Calu3 (cell line): ENCODE results near the gene ATP11A. TPM values are rescaled to one million over a fixed set of nuclear protein-coding genes. Genes with fewer than 3 reads are reported as not detected.

Source experiments
- BruUV-seq: library from RNA; stranded (reverse); fragments of 400-500 nt; replicated peaks from 2 replicates; lab custom pipeline; 2021; lab: Mats Ljungman, UMichigan
- CTCF ChIA-PET: fragments of 300-600 bp; sonication (Branson Sonifier 250); formaldehyde crosslinking; loops from one replicate; lab custom pipeline; 2022; ENCODE audit warnings: antibody characterized with exemption; lab: Charles Lee
- DNase-seq: peaks from one replicate; pipeline ENCODE4 v3.0.0; 2022
- H3K27ac Mint-ChIP-seq: one replicate; pipeline ENCODE4 v1.8.0; 2022; ENCODE audit warnings: mixed read lengths; ENCODE audit not compliant: unreplicated experiment
- H3K27me3 Mint-ChIP-seq: one replicate; pipeline ENCODE4 v1.8.0; 2022; ENCODE audit warnings: mixed read lengths; ENCODE audit not compliant: unreplicated experiment
- H3K36me3 Mint-ChIP-seq: one replicate; pipeline ENCODE4 v1.8.0; 2022; ENCODE audit warnings: mild to moderate bottlenecking, moderate library complexity, mixed read lengths; ENCODE audit not compliant: insufficient read depth, unreplicated experiment
- H3K4me1 Mint-ChIP-seq: one replicate; pipeline ENCODE4 v1.8.0; 2022; ENCODE audit warnings: mild to moderate bottlenecking, low read depth, mixed read lengths; ENCODE audit not compliant: unreplicated experiment
- H3K4me3 Mint-ChIP-seq: one replicate; pipeline ENCODE4 v1.8.0; 2022; ENCODE audit warnings: mild to moderate bottlenecking, low read depth, moderate library complexity, mixed read lengths; ENCODE audit not compliant: unreplicated experiment
- H3K9me3 Mint-ChIP-seq: one replicate; pipeline ENCODE4 v1.8.0; 2022; ENCODE audit warnings: low read depth, mixed read lengths; ENCODE audit not compliant: unreplicated experiment
- intact Hi-C: fragments of 100-400 bp; cut with micrococcal nuclease; formaldehyde crosslinking; loops from one replicate; pipeline ENCODE4 v1.10.0; 2022; ENCODE audit not compliant: unreplicated experiment
- total RNA-seq: library from RNA; stranded (reverse); gene quantifications from 2 replicates; pipeline ENCODE4 v1.2.3, GENCODE V29; 2022
- TF ChIP-seq, protein P1 (sequence below): fragments of 200-600 bp; IDR thresholded peaks from one replicate; pipeline ENCODE4 v1.8.0; 2022; ENCODE audit warnings: antibody characterized with exemption; ENCODE audit not compliant: unreplicated experiment

The ATP11A gene
- total RNA-seq, 1 experiment from 2014 or later, result 115 TPM

DNA sequence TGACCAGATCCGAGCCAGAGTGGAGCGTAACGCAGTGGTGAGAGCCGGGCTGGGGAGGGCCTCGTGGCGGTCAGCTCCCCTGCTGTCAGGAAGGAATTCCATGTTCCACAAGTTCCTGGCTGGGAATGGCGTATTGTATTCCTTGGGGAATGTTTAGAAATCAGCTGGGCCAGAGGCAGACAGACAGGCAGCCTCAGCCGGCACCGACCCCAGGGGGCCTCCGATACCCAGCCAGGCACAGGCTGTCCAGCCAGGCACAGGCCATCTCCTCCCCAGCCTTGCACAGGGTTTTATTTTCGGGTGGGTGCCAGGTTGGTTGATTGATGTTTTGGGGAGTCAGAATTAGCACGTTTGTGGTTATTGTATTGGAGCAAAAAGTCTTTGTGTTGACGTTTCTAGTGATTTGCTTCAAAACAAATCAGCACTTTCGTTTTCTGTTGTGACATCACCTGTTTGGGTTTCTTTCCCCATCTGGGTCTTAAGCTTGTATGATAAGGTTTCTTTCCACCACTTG, 152.6 kb downstream of the ATP11A start:
- no peak for DNase-seq
- intact Hi-C loops, result no loop called here
- CTCF ChIA-PET, result no interaction called here
- Mint-ChIP-seq H3K27me3 (no peaks in the 10 kb centered on the region), H3K36me3 (no peaks in the 10 kb centered on the region), H3K4me3 (no peak overlapping the region), H3K4me1 (no peaks in the 10 kb centered on the region), H3K9me3 (no peaks in the 10 kb centered on the region), H3K27ac (no peak overlapping the region)
- TF ChIP-seq, protein P1, sequence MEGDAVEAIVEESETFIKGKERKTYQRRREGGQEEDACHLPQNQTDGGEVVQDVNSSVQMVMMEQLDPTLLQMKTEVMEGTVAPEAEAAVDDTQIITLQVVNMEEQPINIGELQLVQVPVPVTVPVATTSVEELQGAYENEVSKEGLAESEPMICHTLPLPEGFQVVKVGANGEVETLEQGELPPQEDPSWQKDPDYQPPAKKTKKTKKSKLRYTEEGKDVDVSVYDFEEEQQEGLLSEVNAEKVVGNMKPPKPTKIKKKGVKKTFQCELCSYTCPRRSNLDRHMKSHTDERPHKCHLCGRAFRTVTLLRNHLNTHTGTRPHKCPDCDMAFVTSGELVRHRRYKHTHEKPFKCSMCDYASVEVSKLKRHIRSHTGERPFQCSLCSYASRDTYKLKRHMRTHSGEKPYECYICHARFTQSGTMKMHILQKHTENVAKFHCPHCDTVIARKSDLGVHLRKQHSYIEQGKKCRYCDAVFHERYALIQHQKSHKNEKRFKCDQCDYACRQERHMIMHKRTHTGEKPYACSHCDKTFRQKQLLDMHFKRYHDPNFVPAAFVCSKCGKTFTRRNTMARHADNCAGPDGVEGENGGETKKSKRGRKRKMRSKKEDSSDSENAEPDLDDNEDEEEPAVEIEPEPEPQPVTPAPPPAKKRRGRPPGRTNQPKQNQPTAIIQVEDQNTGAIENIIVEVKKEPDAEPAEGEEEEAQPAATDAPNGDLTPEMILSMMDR, result no peak
- no TSS peak for BruUV-seq

DNA sequence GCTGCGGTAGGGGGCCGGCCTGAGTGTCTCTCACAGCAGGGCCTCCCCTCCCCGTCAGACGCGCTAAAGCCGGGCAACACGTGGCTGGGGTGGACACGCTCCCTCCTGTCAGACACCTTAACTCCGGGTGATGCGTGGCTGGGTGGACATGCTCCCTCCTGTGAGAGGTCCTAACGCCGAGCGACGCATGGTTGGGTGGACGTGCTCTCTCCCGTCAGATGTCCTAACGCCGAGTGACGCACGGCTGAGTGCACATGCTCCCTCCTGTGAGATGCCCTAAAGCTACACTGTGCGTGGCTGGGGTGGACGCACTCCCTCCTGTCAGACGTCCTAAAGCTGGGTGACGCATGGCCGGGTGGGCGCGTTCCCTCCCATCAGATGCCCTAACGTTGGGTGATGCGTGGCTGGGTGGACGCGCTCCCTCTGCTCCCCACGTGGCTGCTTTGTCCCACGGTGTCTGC, 153.1 kb downstream of the ATP11A start:
- Mint-ChIP-seq H3K27me3 (no peaks in the 10 kb centered on the region), H3K9me3 (no peaks in the 10 kb centered on the region), H3K4me1 (no peaks in the 10 kb centered on the region), H3K27ac (no peak overlapping the region), H3K4me3 (no peak overlapping the region), H3K36me3 (no peaks in the 10 kb centered on the region)
- intact Hi-C loops, result no loop called here
- CTCF ChIA-PET, result no interaction called here
- BruUV-seq, result no TSS peak
- DNase-seq, result no peak
- TF ChIP-seq, protein P1, result no peak

DNA sequence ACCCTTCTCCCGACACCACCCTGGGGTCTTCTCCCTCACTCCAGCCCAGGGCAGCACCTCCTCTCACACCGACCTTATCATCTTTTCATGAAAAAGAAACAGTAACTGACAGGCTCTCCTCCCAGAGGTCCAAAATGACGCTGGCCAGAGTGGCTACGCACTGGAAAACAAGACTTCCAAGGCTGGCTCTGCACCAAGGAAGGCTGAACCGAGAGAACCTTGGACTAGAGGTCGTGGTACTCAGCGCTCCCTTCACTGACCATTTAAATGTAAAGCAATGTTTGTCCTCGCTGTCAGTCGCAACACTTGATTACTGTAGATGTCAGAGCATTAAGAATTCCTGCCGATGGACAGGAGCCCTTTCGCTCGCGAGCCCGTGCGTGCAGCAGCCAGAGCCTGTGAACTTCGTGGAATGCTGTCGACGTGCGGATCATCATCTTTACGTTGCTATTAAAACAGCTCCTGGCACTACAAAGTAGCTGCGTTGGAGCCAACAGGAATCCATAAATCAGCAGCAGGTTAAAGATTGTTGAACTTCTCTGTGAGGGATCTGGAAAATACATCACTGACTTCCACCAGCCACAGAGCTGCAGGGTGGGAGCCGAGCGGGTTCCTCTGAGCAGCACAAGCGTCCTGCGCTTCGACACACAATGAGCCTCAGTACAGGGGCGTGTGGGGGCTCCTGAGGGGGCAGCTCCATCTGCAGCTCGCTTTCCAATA, 153.7 kb downstream of the ATP11A start:
- Mint-ChIP-seq H3K27me3 (no peaks in the 10 kb centered on the region), H3K27ac (no peak overlapping the region), H3K9me3 (no peaks in the 10 kb centered on the region), H3K36me3 (no peaks in the 10 kb centered on the region), H3K4me1 (no peaks in the 10 kb centered on the region), H3K4me3 (no peak overlapping the region)
- TF ChIP-seq, protein P1, result no peak
- no TSS peak for BruUV-seq
- DNase-seq, result no peak
- CTCF ChIA-PET, result no interaction called here
- intact Hi-C loops, result no loop called here

DNA sequence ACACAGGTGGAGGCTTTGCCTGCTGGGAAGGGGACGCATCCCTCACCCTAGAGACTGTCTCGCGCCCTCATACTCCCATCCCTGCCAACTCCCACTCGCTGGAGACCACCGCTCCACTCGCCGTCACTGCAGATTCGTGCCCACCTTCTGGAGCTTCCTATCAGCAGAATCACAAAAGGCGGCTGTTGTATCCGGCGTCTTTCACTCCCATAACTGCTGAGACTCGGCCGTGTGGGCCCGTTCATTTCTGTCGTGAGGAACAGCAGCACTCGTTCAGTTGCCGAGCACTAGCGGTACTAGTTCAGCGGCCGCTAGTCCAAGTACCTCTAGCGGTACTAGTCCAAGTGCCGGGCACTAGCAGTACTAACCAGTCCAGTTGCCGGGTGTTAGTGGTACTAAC, 154.6 kb downstream of the ATP11A start:
- TF ChIP-seq, protein P1, result no peak
- H3K36me3 Mint-ChIP-seq, result no peaks in the 10 kb centered on the region
- H3K4me3 Mint-ChIP-seq, result no peak overlapping the region
- no peak for DNase-seq
- BruUV-seq, result no TSS peak
- CTCF ChIA-PET, result no interaction called here
- intact Hi-C loops, result no loop called here
- no peaks in the 10 kb centered on the region for H3K9me3 Mint-ChIP-seq
- H3K27ac Mint-ChIP-seq, result no peak overlapping the region
- H3K27me3 Mint-ChIP-seq, result no peaks in the 10 kb centered on the region
- no peaks in the 10 kb centered on the region for H3K4me1 Mint-ChIP-seq
